Activated CD4-positive, alpha-beta T cell treated with anti-CD3 and anti-CD28 coated beads for 4 hours (primary cell): Measurements from ENCODE around the gene TSPAN9.

Source experiments
- DNase-seq, 2 donors: peaks; one replicate each; pipeline ENCODE4 v3.0.0-alpha.2; 2020

The TSPAN9 gene

DNA sequence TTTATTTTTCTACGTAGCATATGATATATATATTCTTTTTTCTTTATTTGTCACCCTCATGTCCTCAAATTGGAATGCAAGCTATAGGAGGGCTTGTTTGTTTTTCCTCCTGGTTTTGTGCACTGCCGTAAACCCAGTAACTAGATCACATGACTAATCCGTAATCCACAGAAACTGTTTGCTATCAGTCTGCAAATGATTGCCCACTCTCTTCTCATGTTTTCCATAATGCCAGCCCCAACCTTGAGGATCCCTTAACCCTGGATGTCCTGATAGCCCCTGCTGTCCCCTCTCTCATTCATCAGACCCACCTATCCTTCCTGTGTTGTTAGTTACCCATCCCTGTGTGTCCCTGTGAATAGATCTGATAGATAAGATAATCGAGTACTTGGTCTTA is 94.0 kb downstream of the TSPAN9 start:
- no peak for DNase-seq

- DNase-seq, result no peak
Observed at GRCh38 chr12:3172124-3173007, 95.2 kb downstream of the TSPAN9 start.

- DNase-seq, result no peak
Observed at GRCh38 chr12:3173008-3173553, 95.9 kb downstream of the TSPAN9 start.

DNA sequence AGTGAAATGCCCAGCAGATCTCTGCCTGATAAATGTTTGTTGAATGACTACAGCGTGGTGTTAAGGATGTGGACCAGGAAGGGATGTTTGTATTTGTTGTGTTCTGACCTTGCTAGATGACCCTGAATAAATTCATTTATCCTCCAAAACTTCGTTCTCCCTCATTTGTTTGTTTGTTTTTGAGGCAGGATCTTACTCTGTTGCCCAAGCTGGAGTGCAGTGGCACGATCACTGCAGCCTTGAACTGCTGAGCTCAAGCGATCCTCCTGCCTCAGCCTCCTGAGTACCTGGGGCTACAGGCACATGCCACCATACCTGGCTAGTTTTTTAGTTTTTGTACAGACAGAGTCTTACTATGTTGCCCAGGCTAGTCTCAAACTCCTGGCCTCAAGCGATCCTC is 96.7 kb downstream of the TSPAN9 start:
- DNase-seq, result no peak

GRCh38 chr12:3175238-3175637 is 98.1 kb downstream of the TSPAN9 start:
- DNase-seq, result no peak

DNA sequence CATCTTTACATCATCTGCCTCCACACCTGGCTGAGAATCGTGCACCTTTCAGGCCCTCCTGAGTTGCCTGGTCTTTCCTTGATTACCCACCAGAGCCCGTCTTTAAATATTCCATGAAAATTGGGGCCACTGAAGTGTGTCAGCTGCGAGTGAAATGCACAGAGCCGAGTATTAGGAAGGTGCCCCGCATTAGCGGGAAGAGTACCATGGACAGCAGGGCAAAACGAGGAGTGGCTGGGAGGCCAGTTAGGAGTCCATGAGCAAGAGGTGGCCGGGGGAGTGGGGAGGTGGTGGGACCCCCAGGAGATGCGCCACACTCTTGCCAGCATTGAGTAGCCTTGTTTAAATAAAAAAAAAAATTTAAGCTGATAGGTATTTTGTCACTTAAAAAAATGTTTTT is 99.6 kb downstream of the TSPAN9 start:
- DNase-seq, result no peak

DNA sequence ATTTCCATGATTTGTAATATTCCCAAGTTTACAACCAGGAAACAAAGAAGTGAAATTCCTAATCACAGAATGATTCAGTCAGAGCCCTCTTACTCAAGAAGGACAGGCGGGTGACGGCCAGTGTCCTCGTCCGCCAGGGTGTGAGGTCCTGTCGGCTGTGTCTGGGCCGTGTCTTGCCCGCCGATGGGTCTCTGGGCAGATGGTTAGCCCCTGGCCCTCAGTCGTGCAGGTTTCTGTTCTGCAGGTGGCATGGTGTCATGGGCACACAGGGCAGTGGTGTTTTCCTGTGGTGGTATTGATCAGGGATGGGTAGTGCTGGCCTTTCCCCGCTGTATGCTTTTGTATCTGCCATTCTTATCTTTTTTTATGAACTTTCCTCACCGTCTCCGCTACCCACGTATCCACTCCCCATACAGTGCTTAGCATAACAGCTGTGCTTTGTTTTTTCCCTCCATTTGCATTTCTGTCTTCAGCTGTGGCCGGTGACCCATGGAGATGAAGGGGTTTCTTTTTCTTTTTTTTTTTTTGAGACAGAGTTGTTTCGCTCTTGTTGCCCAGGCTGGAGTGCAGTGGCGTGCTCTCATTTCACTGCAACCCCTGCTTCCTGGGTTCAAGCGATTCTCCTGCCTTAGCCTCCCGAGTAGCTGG is 100.7 kb downstream of the TSPAN9 start:
- DNase-seq, result no peak

DNA sequence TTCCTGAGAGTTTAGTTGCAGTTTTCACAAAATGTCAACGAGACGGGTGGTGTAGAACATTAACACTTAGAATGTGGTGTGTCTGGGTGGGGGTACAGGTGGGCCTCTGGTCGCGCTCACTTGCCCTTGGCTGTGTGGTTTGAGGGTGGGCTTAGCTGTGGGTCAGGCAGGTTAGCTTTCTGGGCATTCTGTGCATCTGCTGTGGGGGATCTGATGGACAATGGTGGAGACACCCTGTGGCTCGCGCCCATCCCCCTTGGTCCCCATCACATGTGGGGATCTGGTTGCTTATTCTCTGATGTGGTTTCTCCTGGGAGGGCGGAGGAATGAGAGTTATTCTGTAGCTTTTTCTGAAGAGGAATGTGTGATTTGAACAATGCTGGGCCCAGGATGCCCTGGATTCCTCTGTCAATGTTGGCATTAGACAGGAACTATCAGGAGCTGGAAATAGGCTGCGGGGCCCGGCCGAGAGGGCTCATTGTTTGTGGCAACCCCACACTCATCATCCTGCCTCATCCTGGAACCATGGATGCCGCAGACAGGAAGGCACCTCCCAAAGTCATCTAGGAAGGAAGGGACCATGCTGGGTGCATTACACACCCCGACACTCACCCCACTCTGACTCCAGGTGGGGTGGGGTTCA is 101.6 kb downstream of the TSPAN9 start:
- DNase-seq, result no peak

GRCh38 chr12:3179731-3180130 is 102.6 kb downstream of the TSPAN9 start:
- DNase-seq, result no peak

DNA sequence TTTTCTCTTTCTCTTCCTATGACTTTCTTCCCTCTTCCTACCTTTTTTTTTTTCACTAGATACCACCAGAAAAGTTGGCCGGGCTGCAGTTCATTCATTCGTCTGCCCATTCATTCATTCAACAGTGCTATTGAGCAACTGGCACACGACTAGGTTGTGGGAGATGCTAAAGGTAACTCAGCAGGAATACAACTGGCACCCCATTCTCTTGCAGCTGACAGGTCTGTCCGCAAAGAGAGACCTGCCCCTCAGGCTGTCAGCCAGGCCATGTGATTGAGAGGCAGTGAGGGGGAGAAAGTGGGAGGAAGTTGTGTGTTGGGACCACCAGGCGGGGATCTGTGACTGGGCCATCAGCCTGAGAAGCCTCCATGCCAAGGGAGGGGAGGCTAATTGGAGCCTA is 105.2 kb downstream of the TSPAN9 start:
- DNase-seq, result no peak

DNA sequence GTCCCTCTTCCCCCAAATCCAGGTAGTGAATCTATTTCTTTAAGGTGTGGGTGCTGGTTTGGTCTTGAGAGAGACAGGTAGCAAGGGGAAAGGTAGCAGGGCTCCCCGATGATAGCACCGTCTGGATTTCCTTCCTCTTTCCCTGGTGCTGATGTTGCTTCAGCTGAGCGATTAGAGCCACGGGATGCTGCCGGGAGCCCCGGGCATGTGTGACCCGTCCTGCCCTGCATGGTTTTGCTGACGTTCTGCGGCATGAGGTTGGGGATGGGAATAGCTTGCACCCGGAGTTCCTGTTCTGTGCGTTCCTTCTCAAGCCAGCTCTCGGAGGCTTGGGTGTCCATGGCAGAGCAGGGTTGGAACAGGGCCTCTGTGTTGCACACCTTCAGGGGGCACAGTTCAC is 107.3 kb downstream of the TSPAN9 start:
- no peak for DNase-seq

GRCh38 chr12:3185260-3185870 is 108.2 kb downstream of the TSPAN9 start:
- no peak for DNase-seq

DNA sequence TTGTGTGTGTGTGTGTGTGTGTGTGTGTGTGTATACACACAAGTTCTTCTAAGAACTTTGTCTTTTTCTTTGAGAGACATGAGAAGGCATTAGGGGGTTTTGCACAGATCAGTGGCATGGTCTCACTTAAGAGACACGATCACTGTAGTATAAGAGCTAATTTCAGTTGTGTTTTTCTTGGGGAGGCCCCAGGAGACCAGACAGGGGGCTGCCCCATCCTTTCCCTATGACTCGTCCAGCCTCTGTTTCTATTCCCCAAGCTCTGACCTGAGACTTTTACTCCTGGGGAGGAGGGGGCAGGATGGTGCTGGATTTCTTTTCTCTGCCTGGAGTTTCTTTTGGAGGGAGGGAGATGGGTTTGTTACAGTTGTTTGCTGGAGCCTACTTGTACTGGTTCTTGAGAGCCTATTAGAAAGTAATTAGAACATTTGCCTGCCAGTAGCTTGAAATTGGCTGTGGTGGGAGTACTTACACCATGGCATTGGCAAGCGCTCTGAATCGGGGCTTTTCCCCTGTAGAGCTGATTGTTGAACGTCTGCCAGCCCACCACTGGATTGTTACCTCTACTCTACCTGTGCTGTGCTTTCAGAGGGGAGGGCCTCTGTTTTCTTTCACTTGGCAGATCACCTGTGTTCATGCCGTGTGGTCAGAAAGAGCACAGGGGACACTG is 109.5 kb downstream of the TSPAN9 start:
- DNase-seq, result no peak

DNA sequence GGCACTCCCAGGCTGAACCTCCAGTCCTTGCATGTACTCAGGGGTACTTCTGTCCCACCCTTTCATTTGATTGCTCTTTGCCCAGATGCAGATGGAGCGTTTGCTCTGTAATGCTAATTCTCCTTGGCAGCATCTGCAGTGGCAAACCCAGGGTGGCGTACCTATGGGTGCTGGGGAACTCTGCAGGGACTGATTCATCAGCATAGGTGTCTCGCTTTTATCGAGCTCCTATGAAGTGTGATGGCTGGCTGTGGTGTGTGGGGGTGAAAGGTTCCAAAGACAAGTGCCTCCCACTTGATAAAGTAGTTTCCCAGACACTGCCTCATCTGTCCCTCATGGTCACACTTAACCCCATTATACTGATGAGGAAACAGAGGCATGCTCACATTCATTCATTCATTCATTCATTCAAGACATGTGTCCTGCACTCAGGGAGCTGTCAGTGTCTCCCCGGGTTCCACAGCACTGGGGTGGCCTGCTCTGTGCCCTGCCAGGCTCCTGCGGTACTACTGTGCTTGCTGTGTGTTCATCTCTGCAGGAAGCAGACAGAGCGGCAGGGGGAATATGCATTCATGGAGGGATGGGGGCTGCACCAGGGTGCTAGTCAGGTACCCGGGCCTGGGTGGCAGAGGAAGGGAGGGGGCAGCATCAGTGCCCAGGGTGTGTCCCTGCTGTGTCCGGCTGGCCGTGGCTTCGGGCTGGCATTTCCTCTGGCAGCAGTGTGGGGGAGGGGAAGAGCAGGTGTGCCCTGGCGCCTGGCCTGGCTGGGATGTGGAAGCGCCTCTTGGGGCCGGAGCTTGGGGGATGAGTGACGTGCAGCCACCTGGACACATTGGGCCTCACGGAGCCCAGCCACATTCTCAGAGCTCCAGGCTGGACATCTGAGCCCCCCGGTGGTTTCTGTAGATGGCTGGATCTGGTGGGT is 110.9 kb downstream of the TSPAN9 start:
- no peak for DNase-seq

GRCh38 chr12:3189282-3189681 is 112.1 kb downstream of the TSPAN9 start:
- no peak for DNase-seq

DNA sequence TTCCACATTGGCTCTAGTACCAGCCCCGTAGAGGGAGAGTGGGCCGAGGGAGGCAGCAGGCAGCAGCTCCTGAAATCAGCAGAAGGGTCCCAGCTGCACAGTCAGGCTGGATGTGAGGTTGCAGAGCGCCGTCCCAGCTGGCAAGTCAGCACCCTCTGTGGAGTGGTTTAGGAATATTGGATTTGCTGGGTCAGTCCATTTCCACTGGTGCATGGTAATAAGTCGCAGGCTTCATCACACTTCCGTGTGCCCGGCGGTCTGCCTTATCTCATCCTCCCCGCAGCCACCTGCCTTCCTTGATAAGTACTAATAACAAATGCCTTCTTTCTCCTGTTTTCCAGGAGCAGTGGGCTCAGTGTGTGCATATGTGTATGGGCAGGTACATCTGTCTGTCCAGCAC is 112.9 kb downstream of the TSPAN9 start:
- no peak for DNase-seq

- DNase-seq, result no peak
Observed at GRCh38 chr12:3191450-3191849, 114.3 kb downstream of the TSPAN9 start.

DNA sequence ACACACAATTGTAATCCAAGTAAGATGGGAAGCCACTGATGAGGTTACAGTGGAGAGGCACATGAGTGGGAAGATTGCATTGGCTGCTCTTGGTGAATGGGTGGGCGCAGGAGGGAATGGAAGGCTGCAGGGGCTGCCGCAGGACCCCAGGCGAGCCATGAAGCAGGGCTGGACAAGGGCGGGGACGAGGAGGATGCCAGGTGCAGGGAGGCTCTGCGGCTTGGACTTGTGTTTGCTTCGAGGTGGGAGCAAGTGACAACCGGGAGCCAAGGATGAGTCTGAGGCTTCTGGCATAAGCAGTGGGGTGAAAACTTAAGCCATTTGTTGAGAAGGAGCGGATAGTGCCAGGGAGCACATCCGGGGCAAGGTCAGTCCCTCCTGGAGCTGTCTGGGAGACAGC is 115.0 kb downstream of the TSPAN9 start:
- DNase-seq, result no peak

GRCh38 chr12:3193131-3193530 is 116.0 kb downstream of the TSPAN9 start:
- DNase-seq, result no peak

GRCh38 chr12:3193755-3194154 is 116.6 kb downstream of the TSPAN9 start:
- no peak for DNase-seq

DNA sequence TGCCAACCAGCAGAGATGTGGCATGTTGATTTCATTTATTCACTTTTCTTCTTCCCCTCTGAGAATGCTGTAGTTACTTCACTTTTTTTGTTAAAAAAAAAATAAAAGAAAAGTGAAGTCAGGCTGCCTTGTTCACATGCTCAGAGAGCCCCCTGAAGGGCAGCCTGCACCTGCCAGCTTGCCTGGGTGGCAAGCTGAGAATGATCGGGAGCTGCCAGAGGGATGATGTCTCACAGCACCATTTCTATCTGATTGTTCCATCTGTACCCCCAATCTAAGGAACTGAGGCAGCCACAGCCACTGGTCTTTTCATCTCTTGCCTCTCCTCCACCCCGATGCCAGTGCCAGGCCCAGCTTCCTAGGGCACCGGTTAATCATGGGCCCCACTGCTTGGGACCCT is 118.2 kb downstream of the TSPAN9 start:
- DNase-seq, result no peak
